ENCODE results near the gene TMEM170B.

The TMEM170B gene

DNA sequence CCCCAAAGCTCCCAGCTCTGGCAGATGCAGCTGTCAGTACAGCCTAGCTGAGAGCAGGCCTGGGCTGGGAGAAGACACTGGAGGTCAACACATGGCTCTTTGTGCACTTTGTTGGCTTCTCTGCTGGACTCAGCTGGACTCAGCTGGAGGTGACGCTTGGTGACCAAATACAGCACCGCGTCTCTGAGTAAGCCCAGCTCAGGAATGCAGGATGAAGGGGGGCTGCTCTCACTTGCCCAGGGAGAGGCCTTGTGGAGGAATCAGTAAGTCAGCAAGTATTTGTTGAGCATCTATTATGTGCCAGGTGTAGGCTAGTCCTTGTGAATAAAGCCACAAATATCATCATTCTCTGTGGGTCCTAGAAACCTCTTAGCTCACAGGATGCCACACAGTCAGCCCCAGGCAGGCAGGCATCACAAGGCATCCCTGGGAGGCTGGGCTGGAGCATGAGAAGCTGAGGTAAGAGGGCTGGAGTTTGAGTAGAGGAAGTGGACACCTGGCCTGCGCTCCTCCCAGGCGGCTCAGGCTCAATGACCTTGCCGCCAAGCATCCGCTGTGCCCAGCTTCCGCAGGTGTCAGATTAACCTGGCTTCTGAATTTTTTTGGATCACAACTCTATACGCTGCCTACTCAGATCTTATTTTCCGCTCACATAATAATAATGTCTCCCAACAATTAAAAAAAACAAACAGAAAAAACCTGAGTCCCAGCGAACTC is 95.4 kb downstream of the TMEM170B start:
- Histone ChIP-seq H3K27ac (ENCODE audit: low read depth, low read length) (no peak overlapping the region), H2AFZ (ENCODE audit: low read length, unreplicated experiment) (no peak overlapping the region), H3K36me3 (ENCODE audit: insufficient read depth, low read length) (no peaks in the 10 kb centered on the region), H3K79me2 (ENCODE audit: control insufficient read depth, insufficient read depth, low read length, unreplicated experiment) (no peaks in the 10 kb centered on the region), H3K27me3 (ENCODE audit: insufficient read depth, low read length) (no peaks in the 10 kb centered on the region), H3K4me3 (ENCODE audit: low read depth, low read length) (no peak overlapping the region), H3K4me1 (ENCODE audit: control insufficient read depth, insufficient read depth, low read length, unreplicated experiment) (no peaks in the 10 kb centered on the region)
